HEK293T (cell line): Measurements from ENCODE around the gene RNF141.

Experiments used
- ARNT ChIP-seq: fragments of 450-650 bp; IDR thresholded peaks from 2 replicates; pipeline ENCODE4 v1.6.1; 2017; ENCODE audit warnings: mild to moderate bottlenecking
- BHLHE40 ChIP-seq: fragments of 450-650 bp; IDR thresholded peaks from 2 replicates; pipeline ENCODE4 v1.6.1; 2016; ENCODE audit warnings: mild to moderate bottlenecking, moderate library complexity, borderline replicate concordance
- CTBP1 ChIP-seq: fragments of 450-650 bp; IDR thresholded peaks from 2 replicates; pipeline ENCODE4 v1.6.1; 2016; ENCODE audit warnings: borderline replicate concordance
- ELF4 ChIP-seq: fragments of 450-650 bp; IDR thresholded peaks from 2 replicates; pipeline ENCODE4 v1.6.1; 2017; ENCODE audit warnings: antibody characterized with exemption
- FOXM1 ChIP-seq: fragments of 450-650 bp; IDR thresholded peaks from 2 replicates; pipeline ENCODE4 v1.6.1; 2017; ENCODE audit warnings: mild to moderate bottlenecking, borderline replicate concordance
- HDGF ChIP-seq: fragments of 450-650 bp; IDR thresholded peaks from 2 replicates; pipeline ENCODE4 v1.6.1; 2017; ENCODE audit warnings: antibody characterized with exemption, borderline replicate concordance
- L3MBTL2 ChIP-seq: fragments of 450-650 bp; conservative IDR thresholded peaks from 2 replicates; pipeline ENCODE4 v1.6.1; 2016; ENCODE audit warnings: mild to moderate bottlenecking
- LEF1 ChIP-seq: fragments of 450-650 bp; IDR thresholded peaks from 2 replicates; pipeline ENCODE4 v1.6.1; 2017; ENCODE audit warnings: mild to moderate bottlenecking, borderline replicate concordance
- SP1 ChIP-seq: fragments of 450-650 bp; IDR thresholded peaks from 2 replicates; pipeline ENCODE4 v1.6.1; 2017
- SUZ12 ChIP-seq: fragments of 450-650 bp; IDR thresholded peaks from 2 replicates; pipeline ENCODE4 v1.6.1; 2016; ENCODE audit warnings: mild to moderate bottlenecking
- ZNF384 ChIP-seq: fragments of 450-650 bp; IDR thresholded peaks from 2 replicates; pipeline ENCODE4 v1.6.1; 2016
- TF ChIP-seq, protein P1 (sequence below): fragments of 450-650 bp; IDR thresholded peaks from 2 replicates; pipeline ENCODE4 v1.6.1; 2016

DNA sequence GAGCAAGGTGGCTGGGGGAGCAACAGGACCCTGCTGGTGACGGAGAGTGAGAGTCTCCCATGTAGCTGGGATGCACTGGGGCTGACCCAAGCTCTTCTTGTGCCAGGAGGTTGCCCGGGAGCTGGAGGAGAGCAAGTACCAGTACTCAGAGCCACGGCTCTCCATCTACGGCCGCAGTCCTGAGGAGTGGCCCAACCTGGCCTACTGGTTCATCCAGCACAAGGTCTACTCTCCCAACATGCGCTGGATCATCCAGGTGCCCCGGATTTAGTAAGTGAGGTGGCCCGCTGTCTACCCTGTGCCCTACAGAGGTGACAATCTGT, 45.6 kb downstream of the RNF141 start:
- TF ChIP-seq CTBP1: no peak
- no peak for TF ChIP-seq FOXM1
- no peak for TF ChIP-seq ELF4
- TF ChIP-seq SP1: no peak
- TF ChIP-seq ARNT: no peak
- TF ChIP-seq BHLHE40: no peak
- TF ChIP-seq SUZ12: no peak
- TF ChIP-seq, protein P1, sequence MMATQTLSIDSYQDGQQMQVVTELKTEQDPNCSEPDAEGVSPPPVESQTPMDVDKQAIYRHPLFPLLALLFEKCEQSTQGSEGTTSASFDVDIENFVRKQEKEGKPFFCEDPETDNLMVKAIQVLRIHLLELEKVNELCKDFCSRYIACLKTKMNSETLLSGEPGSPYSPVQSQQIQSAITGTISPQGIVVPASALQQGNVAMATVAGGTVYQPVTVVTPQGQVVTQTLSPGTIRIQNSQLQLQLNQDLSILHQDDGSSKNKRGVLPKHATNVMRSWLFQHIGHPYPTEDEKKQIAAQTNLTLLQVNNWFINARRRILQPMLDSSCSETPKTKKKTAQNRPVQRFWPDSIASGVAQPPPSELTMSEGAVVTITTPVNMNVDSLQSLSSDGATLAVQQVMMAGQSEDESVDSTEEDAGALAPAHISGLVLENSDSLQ: no peak
- TF ChIP-seq LEF1: no peak
- no peak for TF ChIP-seq HDGF
- TF ChIP-seq ZNF384: no peak
- no peak for TF ChIP-seq L3MBTL2
